DND-41 (cell line): Measurements from ENCODE around the gene MAGIX.

ENCODE experiments used
- CTCF ChIP-seq: IDR thresholded peaks from 2 replicates; pipeline ENCODE4 v1.5.1; 2012; ENCODE audit warnings: borderline replicate concordance, low read length, moderate library complexity, mild to moderate bottlenecking; ENCODE audit not compliant: poor library complexity, severe bottlenecking; ENCODE audit errors: extremely low read depth
- EZH2 ChIP-seq: IDR thresholded peaks from 3 replicates; pipeline ENCODE4 v1.6.1; 2012; ENCODE audit warnings: borderline replicate concordance, low read depth, mild to moderate bottlenecking, moderate library complexity, low read length, inconsistent platforms; ENCODE audit not compliant: severe bottlenecking

DNA sequence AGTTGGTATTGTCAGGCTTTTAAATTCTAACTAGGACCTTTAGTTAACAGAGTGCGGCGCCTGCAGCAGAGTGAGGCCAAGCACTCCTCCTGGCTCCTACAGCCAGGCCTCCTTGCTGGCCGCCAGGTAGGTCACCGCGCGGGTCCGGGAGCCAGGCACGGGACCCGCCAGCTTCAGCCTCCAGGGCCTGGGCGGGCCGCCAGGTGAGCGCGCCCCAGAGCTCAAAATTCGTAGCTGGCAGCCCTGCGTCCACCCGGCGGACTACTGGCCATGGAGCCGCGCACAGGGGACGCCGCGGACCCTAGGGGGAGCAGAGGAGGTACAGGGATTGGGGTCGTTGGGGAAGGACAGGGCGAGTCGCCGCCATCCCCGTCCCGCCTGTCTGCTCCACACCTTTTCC lies at the start of gene MAGIX:
- TF ChIP-seq CTCF (no peak), EZH2 (no peak)
